Thyroid gland (tissue), 4 donors: Measurements from ENCODE around the gene NAV2.

Experiments used
- CTCF ChIP-seq, 6 experiments: fragments of 200-600 bp in 3 of 6; fragments of 450-650 bp in 3 of 6; sonication (generic) in 3 of 6; IDR thresholded peaks; one replicate each; pipeline ENCODE4 v1.5.1; 2016 to 2019; ENCODE audit warnings: antibody characterized with exemption in 6 of 6, mild to moderate bottlenecking in 2 of 6, inconsistent platforms in 1 of 6, moderate library complexity in 1 of 6
- POLR2A ChIP-seq, 2 donors: fragments of 450-650 bp; IDR thresholded peaks; one replicate each; pipeline ENCODE4 v1.6.1; 2017; ENCODE audit warnings: antibody characterized with exemption in 2 of 2, mild to moderate bottlenecking in 2 of 2, moderate library complexity in 1 of 2

- TF ChIP-seq POLR2A (IDR thresholded peaks at IDR 0.05) (no peak), CTCF (IDR thresholded peaks at IDR 0.05) (no peak)
Measured at GRCh38 chr11:19852288-19852687, 139.7 kb downstream of the NAV2 start.
